Measurements from ENCODE around the gene PYROXD2.

DNA sequence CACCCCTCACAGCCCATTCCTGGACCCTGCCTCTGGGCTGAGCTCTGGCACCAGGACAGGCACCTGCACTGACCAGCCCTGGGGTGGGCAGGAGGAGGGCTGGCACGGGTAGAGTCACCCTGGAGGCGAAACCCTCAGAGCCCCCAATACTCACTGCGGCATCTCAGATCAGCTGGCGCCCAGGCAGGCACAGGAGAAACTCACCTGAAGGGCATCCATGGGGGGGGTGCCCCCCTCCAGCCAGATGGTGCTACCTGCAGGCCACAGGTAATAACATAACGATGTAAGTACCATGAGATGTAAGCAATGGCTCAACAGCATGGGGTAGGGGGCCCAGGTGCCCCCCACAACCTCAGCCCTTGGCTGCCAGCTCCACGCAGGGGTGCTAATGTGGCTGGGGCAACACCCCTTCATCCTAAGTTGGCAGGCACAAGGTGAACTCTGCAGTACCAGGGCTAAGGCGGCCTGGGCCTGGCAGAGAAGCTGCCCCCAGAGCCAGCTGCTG is 12.1 kb upstream of the PYROXD2 start:
- TF ChIP-seq CTCF (conservative IDR thresholded peaks at IDR 0.05; ENCODE audit: low read length) (no peak), EZH2phosphoT487 (IDR thresholded peaks at IDR 0.05; ENCODE audit: borderline replicate concordance, low read depth, low read length) (no peak)
